ENCODE measurements around the gene WDR91.

DNA sequence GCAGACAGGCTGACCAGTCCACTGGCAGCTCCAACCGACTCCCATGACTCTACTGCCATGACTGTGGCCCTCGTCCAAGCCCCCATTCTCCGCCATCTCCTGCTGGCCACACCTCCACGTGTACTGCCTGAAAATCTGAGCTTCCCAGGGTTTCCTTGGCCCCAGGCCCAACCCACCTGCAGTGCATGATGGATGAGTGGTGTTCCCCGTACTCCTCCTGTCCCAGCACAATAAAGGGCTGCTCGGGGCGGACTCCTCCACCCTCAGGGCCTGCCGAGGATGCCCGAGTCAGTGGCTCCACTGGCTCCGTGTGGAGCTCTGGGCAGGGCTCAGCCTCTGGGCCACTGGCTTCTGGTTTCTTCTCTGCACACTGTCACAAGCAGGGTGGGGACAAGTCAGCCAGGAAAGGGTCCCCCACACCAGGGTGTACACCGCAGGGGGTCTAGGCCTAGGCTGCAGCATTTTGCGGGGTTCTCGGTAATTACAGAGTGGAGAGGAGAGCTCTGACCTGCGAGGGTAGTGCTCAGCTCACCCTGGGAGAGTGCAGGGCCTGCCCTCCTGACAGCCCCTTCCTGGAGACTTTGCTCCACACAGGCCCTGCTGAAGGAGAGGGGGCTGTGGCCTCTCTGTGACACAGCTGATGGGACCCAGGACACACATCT lies 15.2 kb downstream of the WDR91 start:
- TF ChIP-seq, protein P1, sequence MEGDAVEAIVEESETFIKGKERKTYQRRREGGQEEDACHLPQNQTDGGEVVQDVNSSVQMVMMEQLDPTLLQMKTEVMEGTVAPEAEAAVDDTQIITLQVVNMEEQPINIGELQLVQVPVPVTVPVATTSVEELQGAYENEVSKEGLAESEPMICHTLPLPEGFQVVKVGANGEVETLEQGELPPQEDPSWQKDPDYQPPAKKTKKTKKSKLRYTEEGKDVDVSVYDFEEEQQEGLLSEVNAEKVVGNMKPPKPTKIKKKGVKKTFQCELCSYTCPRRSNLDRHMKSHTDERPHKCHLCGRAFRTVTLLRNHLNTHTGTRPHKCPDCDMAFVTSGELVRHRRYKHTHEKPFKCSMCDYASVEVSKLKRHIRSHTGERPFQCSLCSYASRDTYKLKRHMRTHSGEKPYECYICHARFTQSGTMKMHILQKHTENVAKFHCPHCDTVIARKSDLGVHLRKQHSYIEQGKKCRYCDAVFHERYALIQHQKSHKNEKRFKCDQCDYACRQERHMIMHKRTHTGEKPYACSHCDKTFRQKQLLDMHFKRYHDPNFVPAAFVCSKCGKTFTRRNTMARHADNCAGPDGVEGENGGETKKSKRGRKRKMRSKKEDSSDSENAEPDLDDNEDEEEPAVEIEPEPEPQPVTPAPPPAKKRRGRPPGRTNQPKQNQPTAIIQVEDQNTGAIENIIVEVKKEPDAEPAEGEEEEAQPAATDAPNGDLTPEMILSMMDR (conservative IDR thresholded peaks at IDR 0.05 in 1 of 2, IDR thresholded peaks at IDR 0.05 in 1 of 2; ENCODE audit: low read depth in 1 of 2, low read length in 2 of 2) = no peak
- TF ChIP-seq EZH2 (IDR thresholded peaks at IDR 0.05; ENCODE audit: low read length, missing control alignments) = no peak
